Glomerular endothelial cell (primary cell): ENCODE results near the gene FBXO44. TPM values are rescaled to one million over a fixed set of nuclear protein-coding genes. Genes with fewer than 3 reads are reported as not detected.

Experiments used
- DNase-seq: peaks from one replicate; pipeline ENCODE4 v3.0.0-alpha.2; 2011; ENCODE audit warnings: low read depth, low spot score; ENCODE audit errors: extremely low read depth
- total RNA-seq: library from RNA; depleted of rRNA; stranded (reverse); fragments of >200 nt; gene quantifications from 2 replicates; pipeline ENCODE4 v1.2.3, GENCODE V29; 2015

FBXO44 gene
- total RNA-seq, 1 donor from 2014 or later: 12.4 TPM

GRCh38 chr1:11705596-11705995 is 50.9 kb downstream of the FBXO44 start:
- DNase-seq: no peak

DNA sequence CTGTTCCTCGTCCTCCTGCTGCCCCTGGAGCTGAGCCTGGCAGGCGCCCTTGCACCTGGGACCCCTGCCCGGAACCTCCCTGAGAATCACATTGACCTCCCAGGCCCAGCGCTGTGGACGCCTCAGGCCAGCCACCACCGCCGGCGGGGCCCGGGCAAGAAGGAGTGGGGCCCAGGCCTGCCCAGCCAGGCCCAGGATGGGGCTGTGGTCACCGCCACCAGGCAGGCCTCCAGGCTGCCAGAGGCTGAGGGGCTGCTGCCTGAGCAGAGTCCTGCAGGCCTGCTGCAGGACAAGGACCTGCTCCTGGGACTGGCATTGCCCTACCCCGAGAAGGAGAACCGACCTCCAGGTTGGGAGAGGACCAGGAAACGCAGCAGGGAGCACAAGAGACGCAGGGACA is 51.6 kb downstream of the FBXO44 start:
- DNase-seq: no peak

GRCh38 chr1:11707621-11708276 is 53.1 kb downstream of the FBXO44 start:
- DNase-seq: no peak

- DNase-seq: no peak
These were observed 54.1 kb downstream of the FBXO44 start for GRCh38 chr1:11708554-11709350.

DNA sequence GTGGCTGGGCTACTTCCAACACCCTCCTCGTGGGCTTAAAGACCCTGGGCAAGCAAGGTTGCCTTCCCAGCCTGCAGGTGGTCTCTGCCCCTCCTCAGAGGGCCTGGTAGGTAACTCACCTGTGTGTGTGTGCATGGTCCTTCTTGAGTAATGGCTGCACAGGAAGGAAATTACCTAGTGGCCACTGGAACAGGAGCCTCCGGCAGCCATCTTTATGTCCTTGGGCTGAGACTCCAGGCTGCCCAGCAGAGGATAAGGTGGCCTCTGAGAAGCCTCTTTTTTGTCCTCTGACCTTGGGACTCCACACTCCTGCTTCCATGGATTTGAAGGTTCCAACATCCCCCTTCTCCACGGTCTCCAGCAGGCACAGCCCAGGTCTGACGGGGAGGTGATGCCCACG is 56.8 kb downstream of the FBXO44 start:
- no peak for DNase-seq

DNA sequence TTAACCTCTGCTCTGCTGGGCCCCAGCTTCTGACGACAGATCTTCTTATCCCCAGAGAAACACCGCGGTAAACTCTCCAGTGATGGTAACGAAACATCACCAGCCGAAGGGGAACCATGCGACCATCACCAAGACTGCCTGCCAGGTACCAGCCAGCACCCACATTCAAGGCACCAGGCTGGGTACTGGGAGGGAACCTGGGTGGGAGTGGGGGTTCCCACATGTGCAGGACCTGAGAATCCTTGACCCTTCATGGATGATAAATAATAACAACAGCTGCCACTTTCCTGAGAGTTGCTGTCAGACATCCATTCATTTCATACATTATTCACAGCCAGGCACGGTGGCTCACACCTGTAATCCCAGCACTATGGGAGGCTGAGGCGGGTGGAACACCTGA is 57.6 kb downstream of the FBXO44 start:
- no peak for DNase-seq

Other genes starting within 250 kb of the FBXO44 start
- 0.29 and 0.58 TPM in 2 replicates for gene DISP3, start 175.7 kb upstream of the FBXO44 start, total RNA-seq
- 0.12 and 0.92 TPM in 2 replicates for gene FBXO2, start 448 bp upstream of the FBXO44 start, total RNA-seq
- 9.0 and 12.4 TPM in 2 replicates for gene FBXO6, start 9.3 kb downstream of the FBXO44 start, total RNA-seq
- gene MAD2L2, start 26.3 kb downstream of the FBXO44 start, total RNA-seq: 30.0 and 35.1 TPM in 2 replicates
- gene DRAXIN, start 36.8 kb downstream of the FBXO44 start, total RNA-seq: 0.29 and 0.68 TPM in 2 replicates
- 54.1 and 68.0 TPM in 2 replicates for gene AGTRAP, start 81.3 kb downstream of the FBXO44 start, total RNA-seq
- not detected in 2 replicates for gene C1orf167, start 107.3 kb downstream of the FBXO44 start, total RNA-seq
- 14.4 and 27.4 TPM in 2 replicates for gene MTHFR, start 151.1 kb downstream of the FBXO44 start, total RNA-seq
- 11.3 and 14.1 TPM in 2 replicates for gene CLCN6, start 151.3 kb downstream of the FBXO44 start, total RNA-seq
- gene NPPA, start 192.9 kb downstream of the FBXO44 start, total RNA-seq: not detected in 2 replicates
- gene NPPB, start 204.1 kb downstream of the FBXO44 start, total RNA-seq: 0.34 and 1.5 TPM in 2 replicates